Naive thymus-derived CD8-positive, alpha-beta T cell (primary cell): ENCODE measurements around the gene PSMD12. TPM values are rescaled to one million over a fixed set of nuclear protein-coding genes. Genes with fewer than 3 reads are reported as not detected.

Source experiments
- ATAC-seq, 2 donors: fragments of 150-1000 bp; cut with Tn5 transposase in 1 of 2; sonication (Bioruptor Pico), chemical (Tn5 transposase) in 1 of 2; 1 replicate in 1 of 2; 2 replicates in 1 of 2; pipeline ENCODE4 v1.10.0; 2021; ENCODE audit warnings: mild to moderate bottlenecking in 2 of 2, moderate library complexity in 2 of 2
- POLR2A ChIA-PET: fragments of 350-600 bp; sonication (Branson Sonifier 250); formaldehyde crosslinking; loops from one replicate; lab custom pipeline; 2021; ENCODE audit warnings: antibody characterized with exemption; lab: Charles Lee
- DNase-seq, 10 donors: peaks; one replicate each; pipeline versions ENCODE4 v3.0.0 to v3.0.0-alpha.2; 2020 to 2022
- H3K27ac Mint-ChIP-seq, 10 donors: one replicate each; pipeline ENCODE4 v1.8.0; 2020 to 2022; ENCODE audit warnings: mild to moderate bottlenecking in 10 of 10, mixed read lengths in 10 of 10, moderate library complexity in 4 of 10, inconsistent platforms in 1 of 10
- H3K27me3 Mint-ChIP-seq, 5 donors: one replicate each; pipeline ENCODE4 v1.8.0; 2021 to 2022; ENCODE audit warnings: mixed read lengths in 5 of 5
- H3K36me3 Mint-ChIP-seq, 3 donors: one replicate each; pipeline ENCODE4 v1.8.0; 2020 to 2022; ENCODE audit warnings: mixed read lengths in 3 of 3, mild to moderate bottlenecking in 2 of 3, inconsistent platforms in 1 of 3
- H3K4me1 Mint-ChIP-seq, 4 donors: one replicate each; pipeline ENCODE4 v1.8.0; 2021 to 2022; ENCODE audit warnings: mixed read lengths in 4 of 4
- H3K4me3 Mint-ChIP-seq, 10 donors: one replicate each; pipeline ENCODE4 v1.8.0; 2020 to 2022; ENCODE audit warnings: mild to moderate bottlenecking in 10 of 10, mixed read lengths in 10 of 10, moderate library complexity in 6 of 10, inconsistent platforms in 1 of 10
- H3K9me3 Mint-ChIP-seq, 9 donors: one replicate each; pipeline ENCODE4 v1.8.0; 2020 to 2022; ENCODE audit warnings: mixed read lengths in 9 of 9, mild to moderate bottlenecking in 3 of 9, inconsistent platforms in 1 of 9, moderate library complexity in 1 of 9
- polyA plus RNA-seq, 3 donors: library from polyadenylated mRNA; unstranded; fragments of 300-500 nt; fragmentation: Illumina TruSeq; gene quantifications; one replicate each; pipeline ENCODE4 v1.2.3, GENCODE V29; 2021
- total RNA-seq, 8 experiments: library from RNA in 2 of 8; stranded (reverse) in 2 of 8; gene quantifications; one replicate each; pipeline ENCODE4 v1.2.3 and lab custom pipeline; 2021 to 2026

PSMD12 gene
- total and polyA plus RNA-seq, 5 experiments from 2014 or later: 32.0 to 45.4 (median 33.0) TPM

DNA sequence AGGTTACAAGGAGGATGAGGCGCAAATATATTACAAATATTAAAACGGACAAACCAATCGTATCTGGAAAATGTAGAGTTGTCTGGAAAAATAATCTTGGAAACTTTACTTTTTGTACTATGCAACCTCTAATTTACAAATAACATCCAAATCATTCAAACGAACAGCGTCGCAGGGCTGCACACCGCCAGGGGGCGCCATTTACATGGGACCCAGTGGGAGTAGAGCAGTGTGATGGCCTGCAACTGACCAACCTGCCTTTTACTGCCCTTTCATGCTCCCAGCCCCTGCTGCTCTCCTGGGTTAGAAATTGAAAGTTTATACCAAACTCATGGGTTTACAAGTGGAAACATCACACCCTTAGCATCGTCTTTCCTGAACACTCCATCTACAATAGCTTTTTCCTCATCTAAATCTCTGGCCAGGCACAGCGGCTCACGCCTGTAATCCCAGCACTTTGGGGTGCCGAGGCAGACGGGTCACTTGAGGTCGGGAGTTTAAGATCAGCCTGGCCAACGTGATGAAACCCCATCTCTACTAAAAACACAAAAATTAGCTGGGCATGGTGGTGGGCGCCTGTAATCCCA is 20.7 kb upstream of the PSMD12 start:
- H3K27ac Mint-ChIP-seq: peak overlapping the region; percentile 86 to 98 (median 92)
- peaks cover 34 to 91% (median 78%) of the 10 kb centered on the region in 4 donors for H3K4me1 Mint-ChIP-seq
- ATAC-seq (peak in 1 of 2 donors; percentile 14), DNase-seq (peak in 6 of 10 donors; percentile 36 to 77 (median 44))
- no peaks in the 10 kb centered on the region for H3K9me3 Mint-ChIP-seq
- peak overlapping the region in 8 of 10 donors; percentile 2 to 57 (median 44) for H3K4me3 Mint-ChIP-seq
- H3K36me3 Mint-ChIP-seq: peaks cover 0 to 33% (median 6%) of the 10 kb centered on the region in 3 donors
- H3K27me3 Mint-ChIP-seq: no peaks in the 10 kb centered on the region
- POLR2A ChIA-PET: interaction anchor here (0.7 to 5.5 kb wide), 10 partner anchors 8 to 88 kb away, joined by 3 to 61 read pairs (median 4); partner anchors contain the start of gene PITPNC1

DNA sequence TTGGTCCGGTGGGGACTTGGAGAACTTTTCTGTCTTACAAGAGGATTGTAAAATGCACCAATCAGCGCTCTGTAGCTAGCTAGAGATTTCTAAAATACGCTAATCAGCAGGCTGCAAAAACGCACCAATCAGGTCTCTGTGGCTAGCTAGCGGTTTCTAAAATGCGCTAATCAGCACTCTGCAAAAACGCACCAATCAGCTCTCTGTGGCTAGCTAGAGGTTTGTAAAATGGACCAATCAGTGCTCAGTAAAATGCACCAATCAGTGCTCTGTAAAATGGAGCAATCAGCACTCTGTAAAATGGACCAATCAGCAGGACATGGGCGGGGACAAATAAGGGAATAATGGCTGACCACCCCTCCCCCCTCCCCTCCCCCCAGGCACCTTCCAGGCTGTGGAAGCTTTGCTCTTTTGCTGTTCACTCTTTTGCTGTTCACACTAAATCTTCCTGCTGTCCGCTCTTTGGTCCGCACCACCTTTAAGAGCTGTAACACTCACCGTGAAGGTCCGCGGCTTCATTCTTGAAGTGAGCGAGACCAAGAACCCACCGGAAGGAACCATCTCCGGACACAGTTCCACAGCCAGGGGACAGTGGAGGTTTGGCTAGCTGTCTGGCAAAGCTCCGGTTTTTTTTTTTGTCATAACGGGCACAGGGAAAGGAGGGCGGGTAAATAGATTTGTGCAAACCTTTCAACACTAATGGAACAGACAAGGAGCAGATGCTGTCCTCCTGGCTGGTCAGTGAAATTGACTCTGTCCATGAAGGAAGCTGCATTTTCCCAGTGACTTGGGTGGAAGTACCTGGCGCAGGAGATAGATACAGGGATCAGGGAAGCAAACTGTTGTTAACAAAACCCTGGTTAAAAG is 19.0 kb upstream of the PSMD12 start:
- H3K27me3 Mint-ChIP-seq: no peaks in the 10 kb centered on the region
- no peaks in the 10 kb centered on the region for H3K9me3 Mint-ChIP-seq
- H3K36me3 Mint-ChIP-seq: peaks cover 0 to 36% (median 9%) of the 10 kb centered on the region in 3 donors
- DNase-seq (no peak), ATAC-seq (no peak)
- H3K27ac Mint-ChIP-seq: peak overlapping the region; percentile 57 to 93 (median 82)
- H3K4me3 Mint-ChIP-seq: peak overlapping the region in 7 of 10 donors; percentile 9 to 64 (median 31)
- POLR2A ChIA-PET: interaction anchor here (0.6 to 5.5 kb wide), 11 partner anchors 7 to 292 kb away, joined by 3 to 61 read pairs (median 4); partner anchors contain the start of gene PITPNC1
- H3K4me1 Mint-ChIP-seq: peaks cover 33 to 86% (median 74%) of the 10 kb centered on the region in 4 donors

DNA sequence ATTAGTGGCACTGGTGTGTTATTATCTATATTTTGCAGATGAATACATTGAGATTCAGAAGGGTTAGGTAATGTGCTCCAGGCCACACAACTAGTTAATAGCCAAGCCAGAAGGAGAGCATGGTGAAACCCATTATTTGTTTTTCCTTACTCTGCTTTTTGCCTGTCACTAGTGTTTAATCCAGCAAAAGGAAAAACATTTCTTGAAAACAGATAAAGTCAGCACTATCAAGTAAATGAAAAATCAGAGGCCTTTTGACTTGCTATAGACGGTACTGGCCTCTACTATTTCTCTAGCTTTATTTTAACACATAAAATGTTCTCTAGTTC is 15.5 kb upstream of the PSMD12 start:
- H3K4me1 Mint-ChIP-seq: peaks cover 28 to 65% (median 58%) of the 10 kb centered on the region in 4 donors
- no peak for DNase-seq
- H3K27ac Mint-ChIP-seq: peak overlapping the region; percentile 82 to 97 (median 92)
- H3K36me3 Mint-ChIP-seq: peaks cover 0 to 31% (median 9%) of the 10 kb centered on the region in 3 donors
- POLR2A ChIA-PET: interaction anchor here (0.7 to 9.1 kb wide), 5 partner anchors 49 to 153 kb away, joined by 4 to 240 read pairs (median 7); no protein-coding TSS in a partner anchor
- no peaks in the 10 kb centered on the region for H3K9me3 Mint-ChIP-seq
- H3K27me3 Mint-ChIP-seq: no peaks in the 10 kb centered on the region
- ATAC-seq: no peak
- peak overlapping the region in 9 of 10 donors; percentile 59 to 86 (median 78) for H3K4me3 Mint-ChIP-seq

DNA sequence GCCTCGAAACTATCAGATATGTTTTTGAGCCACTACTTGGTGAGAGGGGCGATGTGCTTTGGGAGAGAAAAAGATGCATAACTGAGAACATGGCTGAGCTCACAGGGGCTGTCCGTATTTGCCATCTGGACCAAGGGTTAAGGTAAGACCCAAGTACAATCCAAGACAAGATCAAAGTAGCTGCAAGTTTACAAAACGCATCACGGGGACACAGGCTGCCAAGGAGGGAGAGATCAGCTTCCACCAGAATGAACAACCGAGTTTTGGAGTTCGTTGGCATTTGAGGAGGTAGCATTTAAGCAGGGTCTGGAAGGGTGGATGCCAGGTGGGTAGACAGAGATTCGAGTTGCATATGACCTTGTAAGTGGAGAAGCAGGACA is 12.9 kb upstream of the PSMD12 start:
- Mint-ChIP-seq H3K9me3 (no peaks in the 10 kb centered on the region), H3K27me3 (no peaks in the 10 kb centered on the region), H3K27ac (peak overlapping the region; percentile 82 to 98 (median 96)), H3K4me3 (peak overlapping the region; percentile 86 to 99 (median 94)), H3K4me1 (peaks cover 29 to 68% (median 61%) of the 10 kb centered on the region in 4 donors), H3K36me3 (peaks cover 0 to 29% (median 3%) of the 10 kb centered on the region in 3 donors)
- POLR2A ChIA-PET: interaction anchor here (0.7 to 9.1 kb wide), 18 partner anchors 9 to 226 kb away, joined by 3 to 240 read pairs (median 12); partner anchors contain the start of gene PSMD12
- no peak for ATAC-seq
- DNase-seq: no peak

DNA sequence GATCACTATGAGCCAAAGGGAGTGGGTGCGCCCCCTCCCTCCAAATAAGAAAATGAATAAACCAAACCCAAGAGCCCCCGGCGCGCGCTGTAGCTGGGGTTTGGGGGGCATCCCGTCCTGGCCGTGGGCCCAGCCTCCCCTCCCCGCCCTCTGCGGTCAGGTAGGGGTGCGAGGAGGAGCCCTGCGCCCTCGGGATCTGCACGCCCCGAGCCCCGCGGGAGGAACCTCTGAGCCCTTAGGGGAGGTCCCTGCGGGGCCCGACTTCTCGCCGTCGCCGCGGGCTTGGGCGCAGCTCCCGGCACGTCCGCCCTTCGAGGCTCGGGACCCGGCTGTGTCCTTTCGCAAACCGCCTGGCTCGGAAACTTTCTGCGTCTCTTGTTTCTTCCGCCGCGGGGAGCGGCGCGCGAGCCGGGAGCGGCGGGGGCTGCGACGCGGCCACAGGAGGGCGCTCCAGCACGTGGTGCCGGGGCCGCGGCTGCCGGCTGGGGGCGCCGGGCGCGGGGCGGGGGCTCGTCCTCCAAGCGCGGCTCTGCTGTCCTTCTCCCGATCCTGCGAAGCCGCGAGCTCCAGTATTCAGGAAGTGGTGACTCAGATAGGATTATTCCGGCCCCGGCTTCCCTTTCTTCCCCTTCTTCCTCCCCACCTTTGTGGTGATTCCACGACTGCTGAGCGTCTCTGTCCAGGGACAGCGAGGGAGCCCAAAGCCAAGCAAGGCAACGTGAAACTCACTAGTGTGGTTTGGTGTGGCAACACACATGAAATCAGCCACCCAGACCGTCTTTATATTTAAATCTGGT is 12.3 kb upstream of the PSMD12 start:
- no peaks in the 10 kb centered on the region for H3K9me3 Mint-ChIP-seq
- peaks cover 29 to 63% (median 58%) of the 10 kb centered on the region in 4 donors for H3K4me1 Mint-ChIP-seq
- no peaks in the 10 kb centered on the region for H3K27me3 Mint-ChIP-seq
- ATAC-seq: peak; percentile 24 to 34
- POLR2A ChIA-PET: interaction anchor here (0.5 to 9.1 kb wide), 29 partner anchors 10 to 339 kb away, joined by 3 to 240 read pairs (median 9); partner anchors contain the start of genes NOL11 and PSMD12
- peak overlapping the region; percentile 82 to 98 (median 96) for H3K27ac Mint-ChIP-seq
- peak overlapping the region; percentile 86 to 99 (median 94) for H3K4me3 Mint-ChIP-seq
- peak; percentile 70 to 89 (median 85) for DNase-seq
- H3K36me3 Mint-ChIP-seq: peaks cover 0 to 23% (median 3%) of the 10 kb centered on the region in 3 donors

DNA sequence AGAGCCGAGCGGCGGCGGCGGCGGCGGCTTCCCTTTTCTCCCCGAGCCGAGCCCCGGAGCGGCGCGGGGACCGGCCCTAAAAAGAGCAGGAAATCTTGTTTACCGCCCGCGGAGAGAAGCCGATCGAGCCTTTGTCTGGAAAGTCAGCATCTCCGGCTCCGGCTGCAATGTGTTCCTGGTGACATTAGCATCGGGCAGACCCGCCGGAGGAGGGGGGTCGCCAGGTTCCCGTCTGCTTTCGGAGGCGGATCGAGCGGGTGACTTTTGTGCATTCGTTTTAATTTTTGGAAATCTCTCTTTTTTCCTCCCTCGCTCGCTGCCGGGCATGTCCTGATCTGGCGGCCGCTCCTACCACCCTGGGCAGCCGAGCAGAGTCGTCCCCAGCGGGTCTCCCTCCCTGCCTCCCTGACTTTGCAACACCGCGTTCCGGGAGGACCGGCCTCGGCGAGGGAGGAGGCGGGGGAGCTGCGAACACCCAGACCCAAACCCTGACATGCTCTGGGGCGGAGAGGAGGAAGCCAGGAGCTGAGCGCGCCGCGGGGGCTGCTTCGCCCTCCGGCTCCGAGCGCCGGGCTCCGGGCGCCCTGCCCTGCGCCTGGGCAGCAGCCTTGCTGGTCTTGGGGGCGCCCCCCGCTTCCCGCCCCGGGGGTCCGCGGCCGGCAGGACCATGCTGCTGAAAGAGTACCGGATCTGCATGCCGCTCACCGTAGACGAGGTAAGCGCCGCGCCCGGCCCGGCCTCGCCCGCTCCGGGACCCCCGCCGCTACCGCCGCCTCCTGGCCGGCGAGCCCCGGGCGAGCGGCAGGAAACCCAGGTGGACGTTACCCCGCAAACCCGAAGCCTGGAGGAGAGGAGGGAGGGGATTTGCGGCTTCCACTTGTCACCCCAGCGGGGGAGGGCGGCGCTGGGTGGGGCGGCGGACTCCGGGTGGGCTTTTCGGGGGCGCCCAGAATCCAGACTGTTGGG is 11.4 kb upstream of the PSMD12 start:
- POLR2A ChIA-PET: interaction anchor here (0.5 to 9.1 kb wide), 35 partner anchors 11 to 340 kb away, joined by 3 to 240 read pairs (median 6); partner anchors contain the start of genes NOL11 and PSMD12
- Mint-ChIP-seq H3K4me1 (peaks cover 26 to 56% (median 50%) of the 10 kb centered on the region in 4 donors), H3K36me3 (peaks cover 0 to 16% (median 3%) of the 10 kb centered on the region in 3 donors), H3K4me3 (peak overlapping the region; percentile 87 to 99 (median 94)), H3K27ac (peak overlapping the region; percentile 45 to 95 (median 92)), H3K27me3 (no peaks in the 10 kb centered on the region), H3K9me3 (no peaks in the 10 kb centered on the region)
- DNase-seq: peak in 9 of 10 donors; percentile 29 to 75 (median 53)
- peak; percentile 24 to 25 for ATAC-seq

DNA sequence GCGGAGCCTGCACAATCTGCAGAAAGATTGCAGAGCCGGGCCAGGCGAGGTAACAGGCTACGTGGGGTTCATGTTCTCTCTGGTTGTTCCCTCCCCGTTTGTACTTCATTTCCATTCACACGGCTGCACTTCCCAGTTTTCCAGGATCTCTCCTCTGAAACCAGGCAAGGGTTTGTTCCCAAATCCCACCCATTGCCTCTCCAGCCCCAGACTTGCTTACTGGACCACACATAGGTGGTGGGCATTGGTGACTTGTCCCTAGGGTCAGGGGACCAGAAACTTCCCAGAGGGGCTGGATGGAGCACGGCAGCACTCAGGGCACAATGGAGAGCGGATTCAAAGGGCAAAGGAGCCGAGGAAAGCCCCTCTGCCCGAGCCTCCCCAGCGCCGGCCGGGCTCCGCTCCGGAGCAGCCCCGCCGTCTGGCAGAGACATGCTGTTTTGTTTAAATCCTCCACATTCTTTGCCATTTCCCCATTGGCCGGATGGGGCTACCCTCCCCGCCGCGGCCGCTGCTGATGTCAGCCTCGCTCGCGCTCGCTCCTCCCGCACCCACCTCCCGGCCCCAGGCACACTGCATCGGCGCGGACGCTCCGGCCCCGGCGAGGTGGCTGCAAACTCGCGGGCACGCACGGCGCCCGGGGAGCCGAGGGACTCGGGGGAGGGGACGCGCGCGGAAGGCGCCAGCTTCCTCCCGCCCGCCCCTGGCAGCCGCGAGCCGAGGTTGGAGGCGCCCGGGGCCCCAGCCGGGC is 10.5 kb upstream of the PSMD12 start, which contains the start of gene PITPNC1:
Gene PITPNC1 (plus strand): TSS at position 545 of the 751 bp plus-strand sequence.
- POLR2A ChIA-PET: interaction anchor here (0.5 to 9.1 kb wide), 26 partner anchors 12 to 341 kb away, joined by 3 to 240 read pairs (median 7); partner anchors contain the start of genes NOL11 and PSMD12

DNA sequence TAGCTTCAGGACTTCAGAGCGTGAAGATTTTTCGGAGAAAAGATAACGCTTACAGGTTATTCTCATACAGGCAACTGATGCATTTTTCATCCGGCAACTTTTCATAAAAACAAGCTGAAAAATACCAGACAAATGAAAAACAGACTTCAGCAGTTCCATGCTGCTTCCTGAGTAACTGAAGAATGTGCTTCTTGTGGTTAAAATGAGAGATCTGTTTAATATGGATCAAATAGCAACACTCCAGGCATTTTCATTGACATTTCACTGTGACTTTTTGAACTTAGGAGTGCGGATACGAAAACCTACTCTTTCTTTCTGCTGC is 10.0 kb upstream of the PSMD12 start:
- H3K4me1 Mint-ChIP-seq: peaks cover 20 to 43% (median 38%) of the 10 kb centered on the region in 4 donors

More for the DNA sequence above, 10.5 kb upstream of the PSMD12 start, which contains the start of gene PITPNC1:
- Mint-ChIP-seq H3K36me3 (peaks cover 0 to 7% (median 3%) of the 10 kb centered on the region in 3 donors), H3K4me3 (peak within 1 kb of the TSS; percentile 89 to 99 (median 94)), H3K27me3 (no peaks in the 10 kb centered on the region), H3K4me1 (peaks cover 24 to 47% (median 44%) of the 10 kb centered on the region in 4 donors), H3K27ac (peak within 1 kb of the TSS; percentile 45 to 97 (median 94)), H3K9me3 (no peaks in the 10 kb centered on the region)
- ATAC-seq: peak; percentile 70 to 74
- DNase-seq: peak; percentile 81 to 93 (median 86)

DNA sequence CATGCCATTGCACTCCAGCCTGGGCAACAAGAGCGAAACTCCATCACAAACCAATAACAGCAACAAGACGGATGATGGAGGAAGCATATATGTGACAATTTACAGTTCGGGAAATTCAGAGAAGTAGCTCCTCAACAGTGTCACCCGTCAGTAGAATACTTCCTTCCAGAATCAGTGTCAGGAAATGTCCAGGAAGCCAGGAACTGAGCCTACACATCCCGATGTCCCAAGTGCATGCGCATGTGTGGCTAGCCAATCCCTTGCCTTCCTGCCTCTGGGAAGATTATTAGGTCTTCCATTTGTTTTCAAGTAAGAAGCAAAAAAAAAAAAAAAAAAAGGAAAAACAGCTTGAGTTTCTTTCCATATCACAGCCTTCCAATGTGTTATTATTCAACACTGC is 9.3 kb upstream of the PSMD12 start:
- H3K36me3 Mint-ChIP-seq: peaks cover 0 to 2% (median 0%) of the 10 kb centered on the region in 3 donors
- H3K27me3 Mint-ChIP-seq: no peaks in the 10 kb centered on the region
- no peaks in the 10 kb centered on the region for H3K9me3 Mint-ChIP-seq
- H3K4me3 Mint-ChIP-seq: peak overlapping the region in 8 of 10 donors; percentile 15 to 89 (median 60)
- ATAC-seq (no peak), DNase-seq (no peak)
- H3K27ac Mint-ChIP-seq: peak overlapping the region in 7 of 10 donors; percentile 10 to 94 (median 77)
- POLR2A ChIA-PET: interaction anchor here (0.6 to 9.1 kb wide), 15 partner anchors 11 to 341 kb away, joined by 3 to 240 read pairs (median 5); partner anchors contain the start of gene PSMD12
- peaks cover 20 to 40% (median 38%) of the 10 kb centered on the region in 4 donors for H3K4me1 Mint-ChIP-seq

More for the DNA sequence above, 10.0 kb upstream of the PSMD12 start:
- Mint-ChIP-seq H3K27me3 (no peaks in the 10 kb centered on the region), H3K9me3 (no peaks in the 10 kb centered on the region), H3K4me3 (peak overlapping the region; percentile 86 to 97 (median 89)), H3K27ac (peak overlapping the region; percentile 45 to 97 (median 92)), H3K36me3 (peaks cover 0 to 2% (median 0%) of the 10 kb centered on the region in 3 donors)
- ATAC-seq (no peak), DNase-seq (no peak)
- POLR2A ChIA-PET: interaction anchor here (0.6 to 9.1 kb wide), 15 partner anchors 12 to 340 kb away, joined by 3 to 240 read pairs (median 6); partner anchors contain the start of gene PSMD12

DNA sequence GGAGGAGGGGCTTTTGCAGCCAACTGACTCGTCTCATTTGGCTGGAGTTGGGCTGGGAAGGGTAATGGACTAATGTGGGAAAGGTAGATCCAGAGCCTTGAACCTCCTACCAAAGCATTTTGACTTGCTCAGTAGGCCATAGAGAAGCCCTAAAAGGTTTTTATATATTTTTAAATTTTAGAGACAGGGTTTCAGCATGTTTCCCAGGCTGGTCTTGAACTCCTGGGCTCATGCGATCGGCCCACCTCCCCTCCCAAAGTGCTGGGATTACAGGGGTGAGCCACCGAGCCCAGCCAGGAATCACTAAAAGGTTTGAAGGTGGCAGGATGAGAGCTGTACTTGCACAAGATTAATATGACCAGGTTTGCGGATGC is 8.7 kb upstream of the PSMD12 start:
- H3K36me3 Mint-ChIP-seq: peaks cover 0 to 2% (median 0%) of the 10 kb centered on the region in 3 donors
- peak overlapping the region in 7 of 10 donors; percentile 63 to 93 (median 83) for H3K27ac Mint-ChIP-seq
- no peak for DNase-seq
- no peaks in the 10 kb centered on the region for H3K9me3 Mint-ChIP-seq
- POLR2A ChIA-PET: interaction anchor here (0.6 to 9.1 kb wide), 9 partner anchors 11 to 322 kb away, joined by 3 to 240 read pairs (median 5); partner anchors contain the start of gene PSMD12
- no peaks in the 10 kb centered on the region for H3K27me3 Mint-ChIP-seq
- peak overlapping the region in 8 of 10 donors; percentile 63 to 88 (median 71) for H3K4me3 Mint-ChIP-seq
- no peak for ATAC-seq
- H3K4me1 Mint-ChIP-seq: peaks cover 20 to 35% (median 33%) of the 10 kb centered on the region in 4 donors
